ENCODE results near the gene ENPEP. TPM values are rescaled to one million over a fixed set of nuclear protein-coding genes. Genes with fewer than 3 reads are reported as not detected.

ENPEP gene
- polyA plus RNA-seq, 3 donors from 2014 or later = not detected

DNA sequence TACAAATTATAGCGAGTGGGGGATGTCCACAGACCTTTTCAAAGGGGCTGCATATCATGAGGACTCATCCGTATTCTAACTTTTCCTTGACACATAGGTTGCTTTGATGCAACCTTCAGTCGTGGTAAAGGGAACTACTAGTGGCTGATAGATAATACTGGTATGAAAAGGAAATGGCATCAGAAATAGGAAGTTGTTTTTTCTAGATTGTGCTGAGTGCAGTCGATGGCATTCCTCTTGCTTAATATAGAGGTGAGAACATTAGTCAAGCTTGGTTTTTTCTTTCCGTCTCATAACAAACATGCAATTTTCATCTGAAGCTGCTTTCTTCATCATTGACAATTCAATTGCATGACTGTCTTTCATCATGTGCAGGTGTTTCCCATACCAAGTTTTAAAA lies 16.6 kb downstream of the ENPEP start:
- Mint-ChIP-seq H3K4me1 (no peaks in the 10 kb centered on the region), H3K36me3 (no peaks in the 10 kb centered on the region), H3K27ac (no peak overlapping the region), H3K27me3 (ENCODE audit: low read depth in 3 of 3) (peaks cover 0 to 9% (median 7%) of the 10 kb centered on the region in 3 donors), H3K9me3 (no peaks in the 10 kb centered on the region), H3K4me3 (no peak overlapping the region)
- DNase-seq = no peak

DNA sequence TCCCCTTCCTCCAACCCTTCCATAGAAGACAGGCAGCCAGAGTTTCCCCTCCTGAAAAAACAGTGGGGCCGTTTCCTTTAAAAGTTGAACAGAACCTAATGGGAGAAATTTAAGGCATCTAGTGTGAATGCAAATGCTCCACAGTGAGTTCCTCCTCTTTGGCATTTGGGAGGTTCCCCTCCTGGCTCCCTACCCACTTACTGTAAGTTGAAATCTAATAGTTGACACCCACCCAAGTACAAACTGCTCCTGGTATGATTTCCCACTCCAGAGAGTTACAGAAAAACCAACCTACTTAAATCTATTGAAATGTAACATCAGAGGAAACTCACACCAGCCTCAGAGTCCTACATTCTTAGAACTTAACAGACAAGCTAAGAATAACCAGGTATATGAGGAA lies 17.6 kb downstream of the ENPEP start:
- H3K9me3 Mint-ChIP-seq = no peaks in the 10 kb centered on the region
- H3K4me3 Mint-ChIP-seq = no peak overlapping the region
- H3K36me3 Mint-ChIP-seq = no peaks in the 10 kb centered on the region
- peaks cover 0 to 6% (median 5%) of the 10 kb centered on the region in 3 donors for H3K27me3 Mint-ChIP-seq (ENCODE audit: low read depth in 3 of 3)
- DNase-seq = no peak
- no peak overlapping the region for H3K27ac Mint-ChIP-seq
- no peaks in the 10 kb centered on the region for H3K4me1 Mint-ChIP-seq

DNA sequence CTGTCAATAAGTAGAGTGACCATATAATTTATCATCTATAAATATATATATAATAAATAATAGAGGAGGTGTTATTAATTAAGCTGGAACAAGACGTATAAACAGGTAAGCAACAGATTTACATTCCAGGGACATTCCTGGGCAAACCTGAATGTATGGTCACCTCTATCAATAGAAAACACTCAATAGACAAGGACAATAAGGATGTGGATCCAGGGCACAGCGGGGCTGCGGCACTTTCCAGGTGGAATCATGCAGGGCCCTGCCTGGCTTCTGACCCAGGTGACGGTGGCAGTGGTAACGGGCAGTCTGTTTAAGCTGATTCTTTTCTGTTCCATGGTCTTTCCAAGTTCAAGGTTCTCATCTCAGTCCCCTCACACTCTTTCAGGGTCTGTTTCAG lies 22.5 kb downstream of the ENPEP start:
- no peak for DNase-seq
- H3K27me3 Mint-ChIP-seq (ENCODE audit: low read depth in 3 of 3) = peaks cover 3 to 7% (median 4%) of the 10 kb centered on the region in 3 donors
- no peak overlapping the region for H3K27ac Mint-ChIP-seq
- H3K9me3 Mint-ChIP-seq = no peaks in the 10 kb centered on the region
- no peaks in the 10 kb centered on the region for H3K4me1 Mint-ChIP-seq
- no peak overlapping the region for H3K4me3 Mint-ChIP-seq
- no peaks in the 10 kb centered on the region for H3K36me3 Mint-ChIP-seq

GRCh38 chr4:110499126-110499525 lies 23.2 kb downstream of the ENPEP start:
- H3K27me3 Mint-ChIP-seq (ENCODE audit: low read depth in 3 of 3) = peaks cover 3 to 7% (median 4%) of the 10 kb centered on the region in 3 donors
- no peak for DNase-seq
- H3K36me3 Mint-ChIP-seq = no peaks in the 10 kb centered on the region
- no peak overlapping the region for H3K4me3 Mint-ChIP-seq
- H3K9me3 Mint-ChIP-seq = no peaks in the 10 kb centered on the region
- H3K27ac Mint-ChIP-seq = no peak overlapping the region
- no peaks in the 10 kb centered on the region for H3K4me1 Mint-ChIP-seq

GRCh38 chr4:110501826-110502225 lies 25.9 kb downstream of the ENPEP start:
- H3K9me3 Mint-ChIP-seq = no peaks in the 10 kb centered on the region
- no peaks in the 10 kb centered on the region for H3K36me3 Mint-ChIP-seq
- H3K4me3 Mint-ChIP-seq = no peak overlapping the region
- no peak overlapping the region for H3K27ac Mint-ChIP-seq
- peaks cover 3 to 4% (median 3%) of the 10 kb centered on the region in 3 donors for H3K27me3 Mint-ChIP-seq (ENCODE audit: low read depth in 3 of 3)
- H3K4me1 Mint-ChIP-seq = no peaks in the 10 kb centered on the region
- no peak for DNase-seq

GRCh38 chr4:110503270-110504083 lies 27.5 kb downstream of the ENPEP start:
- Mint-ChIP-seq H3K4me1 (no peaks in the 10 kb centered on the region), H3K36me3 (no peaks in the 10 kb centered on the region), H3K27ac (no peak overlapping the region), H3K27me3 (ENCODE audit: low read depth in 3 of 3) (peaks cover 3 to 4% (median 4%) of the 10 kb centered on the region in 3 donors), H3K4me3 (no peak overlapping the region), H3K9me3 (no peaks in the 10 kb centered on the region)
- DNase-seq = no peak

- H3K4me1 Mint-ChIP-seq = no peaks in the 10 kb centered on the region
- H3K9me3 Mint-ChIP-seq = no peaks in the 10 kb centered on the region
- H3K27me3 Mint-ChIP-seq (ENCODE audit: low read depth in 3 of 3) = peaks cover 3 to 4% (median 4%) of the 10 kb centered on the region in 3 donors
- no peak for DNase-seq
- H3K36me3 Mint-ChIP-seq = no peaks in the 10 kb centered on the region
- H3K27ac Mint-ChIP-seq = no peak overlapping the region
- H3K4me3 Mint-ChIP-seq = no peak overlapping the region
Measured at GRCh38 chr4:110504084-110504435, 28.1 kb downstream of the ENPEP start.

DNA sequence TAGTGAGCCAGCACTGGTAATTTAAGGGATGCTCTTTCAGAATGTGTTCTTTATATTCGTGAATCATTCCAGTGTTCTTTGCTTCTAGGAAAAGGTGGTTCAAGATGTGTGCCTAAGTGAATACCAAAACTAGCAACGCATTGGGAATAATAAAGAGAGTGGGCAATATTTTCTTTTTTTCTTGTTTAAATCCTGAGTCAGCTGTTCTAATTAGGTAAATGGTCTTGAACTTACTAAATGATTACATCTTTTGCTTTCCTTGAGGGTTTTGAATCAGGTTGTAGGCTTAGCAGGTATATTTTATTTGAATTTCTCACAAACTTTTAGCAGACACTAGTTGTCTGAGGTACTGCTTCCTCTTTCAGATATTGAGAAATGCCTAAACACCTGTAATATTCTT lies 29.5 kb downstream of the ENPEP start:
- no peak overlapping the region for H3K4me3 Mint-ChIP-seq
- no peak for DNase-seq
- no peaks in the 10 kb centered on the region for H3K4me1 Mint-ChIP-seq
- H3K36me3 Mint-ChIP-seq = no peaks in the 10 kb centered on the region
- no peaks in the 10 kb centered on the region for H3K9me3 Mint-ChIP-seq
- H3K27ac Mint-ChIP-seq = no peak overlapping the region
- peaks cover 3 to 4% (median 4%) of the 10 kb centered on the region in 3 donors for H3K27me3 Mint-ChIP-seq (ENCODE audit: low read depth in 3 of 3)

GRCh38 chr4:110508827-110509710 lies 33.1 kb downstream of the ENPEP start:
- peaks cover 0 to 2% (median 2%) of the 10 kb centered on the region in 3 donors for H3K27me3 Mint-ChIP-seq (ENCODE audit: low read depth in 3 of 3)

GRCh38 chr4:110510277-110510676 lies 34.3 kb downstream of the ENPEP start:
- no peak for DNase-seq
- H3K36me3 Mint-ChIP-seq = no peaks in the 10 kb centered on the region
- no peaks in the 10 kb centered on the region for H3K9me3 Mint-ChIP-seq
- H3K4me1 Mint-ChIP-seq = peaks cover 3 to 6% of the 10 kb centered on the region in 2 donors
- peaks cover 0 to 2% (median 2%) of the 10 kb centered on the region in 3 donors for H3K27me3 Mint-ChIP-seq (ENCODE audit: low read depth in 3 of 3)
- H3K27ac Mint-ChIP-seq = no peak overlapping the region
- no peak overlapping the region for H3K4me3 Mint-ChIP-seq

More at GRCh38 chr4:110508827-110509710, 33.1 kb downstream of the ENPEP start:
- no peaks in the 10 kb centered on the region for H3K4me1 Mint-ChIP-seq
- no peak overlapping the region for H3K4me3 Mint-ChIP-seq
- H3K9me3 Mint-ChIP-seq = no peaks in the 10 kb centered on the region
- H3K27ac Mint-ChIP-seq = no peak overlapping the region
- no peak for DNase-seq
- no peaks in the 10 kb centered on the region for H3K36me3 Mint-ChIP-seq

- Mint-ChIP-seq H3K27ac (no peak overlapping the region), H3K4me3 (no peak overlapping the region), H3K36me3 (no peaks in the 10 kb centered on the region), H3K27me3 (ENCODE audit: low read depth in 3 of 3) (peaks cover 0 to 2% (median under 1%) of the 10 kb centered on the region in 3 donors), H3K9me3 (no peaks in the 10 kb centered on the region), H3K4me1 (peaks cover 10 to 13% of the 10 kb centered on the region in 2 donors)
- peak; percentile 39 to 56 (median 43) for DNase-seq
Measured at GRCh38 chr4:110510955-110511544, 35.1 kb downstream of the ENPEP start.

- no peak overlapping the region for H3K4me3 Mint-ChIP-seq
- H3K4me1 Mint-ChIP-seq = peaks cover 13 to 20% of the 10 kb centered on the region in 2 donors
- no peak for DNase-seq
- no peaks in the 10 kb centered on the region for H3K36me3 Mint-ChIP-seq
- H3K27me3 Mint-ChIP-seq (ENCODE audit: low read depth in 3 of 3) = peaks cover 0 to 2% (median 0%) of the 10 kb centered on the region in 3 donors
- H3K27ac Mint-ChIP-seq = no peak overlapping the region
- no peaks in the 10 kb centered on the region for H3K9me3 Mint-ChIP-seq
Measured at GRCh38 chr4:110512901-110513300, 36.9 kb downstream of the ENPEP start.

GRCh38 chr4:110514889-110515479 lies 39.0 kb downstream of the ENPEP start:
- Mint-ChIP-seq H3K36me3 (no peaks in the 10 kb centered on the region), H3K9me3 (no peaks in the 10 kb centered on the region), H3K4me1 (peaks cover 13 to 20% of the 10 kb centered on the region in 2 donors), H3K27me3 (ENCODE audit: low read depth in 3 of 3) (peaks cover 0 to 2% (median 0%) of the 10 kb centered on the region in 3 donors), H3K4me3 (peak overlapping the region; percentile 93 to 98 (median 96)), H3K27ac (peak overlapping the region in 2 of 6 donors; percentile 12 to 73)
- DNase-seq = peak; percentile 28 to 37 (median 31)

Data from immature natural killer cell (primary cell).